ENCODE data around the gene PARP11.

Gene PARP11

DNA sequence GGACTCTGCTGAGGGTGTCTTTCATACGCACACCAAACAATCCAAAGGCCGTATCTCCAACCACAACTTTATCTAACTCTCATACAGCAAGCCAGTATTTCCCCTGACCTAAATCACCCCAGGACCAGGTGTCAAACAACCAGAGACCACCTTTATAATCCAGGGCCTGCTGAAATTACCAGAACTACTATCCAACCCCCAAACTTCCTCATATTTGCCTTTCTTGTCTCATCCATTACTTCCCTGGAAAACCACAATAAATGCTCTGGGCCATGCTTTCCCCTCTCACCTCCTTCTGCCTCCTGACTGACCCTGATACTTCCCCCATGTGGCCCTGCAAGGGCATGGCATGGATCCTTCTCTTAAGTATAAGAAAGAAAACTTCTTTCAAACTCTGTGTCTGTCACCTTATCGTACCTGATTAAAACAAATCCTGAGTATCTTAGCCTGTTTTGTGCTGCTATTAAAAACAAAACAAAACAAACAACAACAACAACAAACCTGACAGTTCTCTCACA, 75.6 kb downstream of the PARP11 start:
- TF ChIP-seq TAF1 (IDR thresholded peaks at IDR 0.05; ENCODE audit: borderline replicate concordance, insufficient read depth, low read length) (no peak), SIN3A (IDR thresholded peaks at IDR 0.05; ENCODE audit: borderline replicate concordance, insufficient read depth, low read length) (no peak), POLR2AphosphoS5 (IDR thresholded peaks at IDR 0.05; ENCODE audit: low read depth, low read length) (no peak), FOXP2 (optimal IDR thresholded peaks at IDR 0.05; ENCODE audit: borderline replicate concordance, extremely low read depth, extremely low read length, insufficient read depth) (no peak)
- TF ChIP-seq, protein P1, sequence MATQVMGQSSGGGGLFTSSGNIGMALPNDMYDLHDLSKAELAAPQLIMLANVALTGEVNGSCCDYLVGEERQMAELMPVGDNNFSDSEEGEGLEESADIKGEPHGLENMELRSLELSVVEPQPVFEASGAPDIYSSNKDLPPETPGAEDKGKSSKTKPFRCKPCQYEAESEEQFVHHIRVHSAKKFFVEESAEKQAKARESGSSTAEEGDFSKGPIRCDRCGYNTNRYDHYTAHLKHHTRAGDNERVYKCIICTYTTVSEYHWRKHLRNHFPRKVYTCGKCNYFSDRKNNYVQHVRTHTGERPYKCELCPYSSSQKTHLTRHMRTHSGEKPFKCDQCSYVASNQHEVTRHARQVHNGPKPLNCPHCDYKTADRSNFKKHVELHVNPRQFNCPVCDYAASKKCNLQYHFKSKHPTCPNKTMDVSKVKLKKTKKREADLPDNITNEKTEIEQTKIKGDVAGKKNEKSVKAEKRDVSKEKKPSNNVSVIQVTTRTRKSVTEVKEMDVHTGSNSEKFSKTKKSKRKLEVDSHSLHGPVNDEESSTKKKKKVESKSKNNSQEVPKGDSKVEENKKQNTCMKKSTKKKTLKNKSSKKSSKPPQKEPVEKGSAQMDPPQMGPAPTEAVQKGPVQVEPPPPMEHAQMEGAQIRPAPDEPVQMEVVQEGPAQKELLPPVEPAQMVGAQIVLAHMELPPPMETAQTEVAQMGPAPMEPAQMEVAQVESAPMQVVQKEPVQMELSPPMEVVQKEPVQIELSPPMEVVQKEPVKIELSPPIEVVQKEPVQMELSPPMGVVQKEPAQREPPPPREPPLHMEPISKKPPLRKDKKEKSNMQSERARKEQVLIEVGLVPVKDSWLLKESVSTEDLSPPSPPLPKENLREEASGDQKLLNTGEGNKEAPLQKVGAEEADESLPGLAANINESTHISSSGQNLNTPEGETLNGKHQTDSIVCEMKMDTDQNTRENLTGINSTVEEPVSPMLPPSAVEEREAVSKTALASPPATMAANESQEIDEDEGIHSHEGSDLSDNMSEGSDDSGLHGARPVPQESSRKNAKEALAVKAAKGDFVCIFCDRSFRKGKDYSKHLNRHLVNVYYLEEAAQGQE (IDR thresholded peaks at IDR 0.05; ENCODE audit: insufficient read depth in 1 of 2, low read depth in 2 of 2, low read length in 2 of 2): no peak

DNA sequence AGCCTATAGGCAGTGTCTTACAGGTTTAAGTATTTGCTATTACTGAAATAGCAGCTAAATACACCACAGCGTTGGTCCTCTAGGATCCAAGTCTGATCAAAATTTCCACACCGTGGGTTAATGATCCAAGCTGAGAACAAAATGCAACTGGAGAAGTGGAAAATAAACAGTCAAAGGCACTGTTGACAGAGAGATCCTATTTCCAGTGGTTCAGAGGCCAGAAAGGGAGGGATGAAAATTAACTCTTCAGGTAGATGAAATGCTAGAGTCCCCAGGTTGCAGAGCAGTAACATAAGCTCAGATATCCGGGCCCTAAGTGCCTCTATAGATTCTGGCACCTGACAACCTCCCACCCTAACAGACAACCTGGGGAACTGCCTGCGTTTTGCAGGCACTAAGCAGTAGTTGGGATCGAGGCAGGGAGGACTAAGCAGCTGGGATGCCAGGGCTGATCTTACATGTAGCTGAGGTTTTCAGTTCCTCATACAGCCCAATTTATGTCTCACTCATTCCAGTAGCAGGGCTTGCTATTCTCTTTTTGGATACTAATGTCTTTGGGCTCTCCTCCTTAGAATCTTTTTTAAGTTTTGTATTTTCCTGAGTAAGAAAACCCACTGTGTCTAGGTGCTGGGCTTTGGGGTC, 77.6 kb downstream of the PARP11 start:
- TF ChIP-seq FOXP2 (optimal IDR thresholded peaks at IDR 0.05; ENCODE audit: borderline replicate concordance, extremely low read depth, extremely low read length, insufficient read depth) (no peak), POLR2AphosphoS5 (IDR thresholded peaks at IDR 0.05; ENCODE audit: low read depth, low read length) (no peak), SIN3A (IDR thresholded peaks at IDR 0.05; ENCODE audit: borderline replicate concordance, insufficient read depth, low read length) (no peak), TAF1 (IDR thresholded peaks at IDR 0.05; ENCODE audit: borderline replicate concordance, insufficient read depth, low read length) (no peak)
- TF ChIP-seq, protein P1 (IDR thresholded peaks at IDR 0.05; ENCODE audit: insufficient read depth in 1 of 2, low read depth in 2 of 2, low read length in 2 of 2): no peak

DNA sequence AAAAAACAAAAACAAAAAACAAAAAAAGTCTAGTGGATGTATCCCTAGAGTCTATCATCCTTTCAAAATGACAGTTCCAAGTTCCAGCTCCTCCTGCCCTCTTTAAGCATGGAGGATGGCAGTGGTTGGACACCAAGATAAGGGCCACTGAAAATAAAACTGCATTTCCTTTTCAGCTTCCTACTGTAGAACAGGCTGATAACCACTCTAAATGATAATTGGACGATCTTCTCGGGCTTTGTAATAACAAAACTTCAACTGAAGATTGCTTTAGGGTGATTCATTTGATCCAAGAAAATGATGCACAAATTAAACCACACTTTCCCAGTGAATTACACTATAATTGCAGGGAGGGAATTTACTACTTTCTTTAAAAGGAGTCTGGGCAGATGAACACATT, 78.1 kb downstream of the PARP11 start:
- TF ChIP-seq FOXP2 (optimal IDR thresholded peaks at IDR 0.05; ENCODE audit: borderline replicate concordance, extremely low read depth, extremely low read length, insufficient read depth) (no peak), TAF1 (IDR thresholded peaks at IDR 0.05; ENCODE audit: borderline replicate concordance, insufficient read depth, low read length) (no peak), SIN3A (IDR thresholded peaks at IDR 0.05; ENCODE audit: borderline replicate concordance, insufficient read depth, low read length) (no peak), POLR2AphosphoS5 (IDR thresholded peaks at IDR 0.05; ENCODE audit: low read depth, low read length) (no peak)
- TF ChIP-seq, protein P1 (IDR thresholded peaks at IDR 0.05; ENCODE audit: insufficient read depth in 1 of 2, low read depth in 2 of 2, low read length in 2 of 2): no peak

DNA sequence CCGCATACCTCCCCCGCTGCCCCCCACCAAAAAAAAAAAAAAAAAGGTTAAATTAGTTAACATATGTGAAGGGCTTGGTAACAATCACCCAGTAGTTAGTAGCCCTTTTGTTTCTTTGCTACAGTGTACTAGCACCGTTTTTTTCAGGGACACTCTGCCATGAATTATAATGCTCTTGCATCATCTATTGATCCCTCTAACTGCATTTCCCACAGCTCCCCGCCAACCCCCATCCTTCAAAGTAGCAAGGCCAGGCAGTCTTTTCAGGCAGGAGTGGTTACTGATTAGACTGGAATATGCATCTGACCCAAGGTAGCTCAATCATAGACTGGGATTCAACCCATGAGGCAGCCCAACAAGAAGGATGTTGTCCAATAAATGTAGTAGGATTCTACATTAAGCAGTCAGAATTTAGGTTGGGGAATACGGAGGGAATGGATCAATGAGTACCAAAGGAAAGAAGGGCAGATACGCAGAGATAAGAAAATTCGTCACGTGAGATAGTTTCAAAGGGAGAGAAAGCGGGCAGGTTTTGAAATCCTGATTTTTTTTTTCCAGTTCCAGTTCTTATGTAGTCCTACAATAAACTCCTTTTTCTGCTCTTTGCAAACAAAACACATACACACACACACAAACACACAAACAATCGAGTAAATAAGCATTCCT, 80.4 kb downstream of the PARP11 start:
- TF ChIP-seq FOXP2 (optimal IDR thresholded peaks at IDR 0.05; ENCODE audit: borderline replicate concordance, extremely low read depth, extremely low read length, insufficient read depth) (no peak), POLR2AphosphoS5 (IDR thresholded peaks at IDR 0.05; ENCODE audit: low read depth, low read length) (no peak), TAF1 (IDR thresholded peaks at IDR 0.05; ENCODE audit: borderline replicate concordance, insufficient read depth, low read length) (no peak), SIN3A (IDR thresholded peaks at IDR 0.05; ENCODE audit: borderline replicate concordance, insufficient read depth, low read length) (no peak)
- TF ChIP-seq, protein P1 (IDR thresholded peaks at IDR 0.05; ENCODE audit: insufficient read depth in 1 of 2, low read depth in 2 of 2, low read length in 2 of 2): no peak
